GM18520 (cell line): ENCODE measurements around the gene ARNT2.
"Not testable (repeated sequence)": the region's sequence is repeated elsewhere in the genome, so short reads cannot be mapped to it uniquely, and the experiment has no call there.

Experiments used
- ATAC-seq: cut with Tn5 transposase; IDR thresholded peaks from one replicate; pipeline ENCODE4 v1.9.1; 2021; ENCODE audit not compliant: unreplicated experiment

Gene ARNT2

DNA sequence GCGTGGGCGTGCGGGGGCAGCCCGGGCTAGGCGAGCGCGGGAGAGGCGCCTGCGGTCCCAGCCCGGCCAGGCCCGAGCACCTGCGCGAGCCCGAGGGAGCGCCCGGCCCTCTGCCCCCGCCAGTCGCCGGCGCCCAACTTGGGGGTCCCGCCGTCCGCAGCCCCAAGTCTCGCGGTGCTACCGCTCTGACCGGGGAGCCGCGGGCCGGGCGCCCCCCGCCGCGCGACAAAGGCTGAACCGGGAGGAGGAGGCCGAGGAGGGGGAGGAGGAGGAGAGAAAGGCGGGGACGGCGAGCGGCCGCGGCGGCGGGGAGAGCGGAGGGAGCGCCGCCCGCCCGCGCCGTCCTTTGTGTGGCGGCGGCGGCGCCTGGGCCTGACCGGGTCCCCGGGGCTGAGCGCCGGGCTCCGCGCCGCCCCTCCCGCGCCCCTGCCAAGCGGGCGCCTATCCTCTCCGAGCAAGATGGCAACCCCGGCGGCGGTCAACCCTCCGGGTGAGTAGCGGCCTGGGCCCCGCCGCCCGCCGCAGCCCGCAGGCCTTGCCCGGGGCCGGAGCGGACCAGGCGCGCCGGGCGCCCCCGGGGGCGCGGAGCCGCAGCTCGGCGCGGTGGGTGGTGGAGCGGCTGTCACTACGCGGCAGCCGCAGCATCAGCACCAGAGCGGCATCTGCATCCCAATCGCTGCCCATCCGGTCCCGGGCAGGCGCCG lies at the start of gene ARNT2:
TSS of gene ARNT2 (plus strand) at position 326 of the 704 bp plus-strand sequence. CDS start at position 460, 134 bp downstream.
- ATAC-seq: no peak

DNA sequence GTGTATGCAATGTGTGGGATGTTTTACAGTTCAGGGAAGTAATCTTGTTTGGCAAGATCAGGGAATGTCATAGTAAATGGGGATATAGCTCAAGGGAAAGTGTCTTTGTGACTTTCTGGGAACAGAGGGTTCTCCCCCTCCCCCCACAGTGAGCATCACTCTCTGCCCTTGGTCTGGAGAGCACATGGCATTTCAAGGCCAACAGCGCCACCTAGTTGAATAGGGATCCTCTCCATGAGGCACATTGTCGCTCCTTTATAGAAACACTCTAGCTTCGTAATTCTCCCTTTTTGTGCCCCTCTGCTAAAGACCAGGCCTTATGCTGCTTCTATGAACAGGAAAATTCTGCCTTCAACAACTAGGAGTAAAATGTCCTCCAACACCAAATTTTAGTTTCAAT lies 37.1 kb upstream of the ARNT2 start:
- ATAC-seq: no peak

DNA sequence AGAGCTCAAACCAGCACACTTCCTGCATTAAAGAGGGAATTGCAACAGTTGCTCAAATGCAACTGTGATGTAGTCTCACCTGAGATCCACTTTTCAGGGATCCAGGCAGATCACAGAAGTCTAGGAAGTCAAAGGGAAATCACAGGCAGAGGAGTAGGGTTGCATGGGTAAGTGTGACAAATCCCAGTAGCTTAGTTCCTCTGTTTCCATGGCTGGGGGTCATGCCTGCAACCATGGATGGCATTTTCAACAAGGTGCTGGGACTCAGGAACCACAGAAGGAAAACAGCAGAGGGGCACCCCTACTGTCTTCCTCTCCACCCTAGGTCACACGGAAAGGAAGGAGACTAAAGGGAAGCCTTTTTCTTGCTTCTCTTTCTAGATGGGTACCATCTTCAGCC lies 36.5 kb upstream of the ARNT2 start:
- no peak for ATAC-seq

DNA sequence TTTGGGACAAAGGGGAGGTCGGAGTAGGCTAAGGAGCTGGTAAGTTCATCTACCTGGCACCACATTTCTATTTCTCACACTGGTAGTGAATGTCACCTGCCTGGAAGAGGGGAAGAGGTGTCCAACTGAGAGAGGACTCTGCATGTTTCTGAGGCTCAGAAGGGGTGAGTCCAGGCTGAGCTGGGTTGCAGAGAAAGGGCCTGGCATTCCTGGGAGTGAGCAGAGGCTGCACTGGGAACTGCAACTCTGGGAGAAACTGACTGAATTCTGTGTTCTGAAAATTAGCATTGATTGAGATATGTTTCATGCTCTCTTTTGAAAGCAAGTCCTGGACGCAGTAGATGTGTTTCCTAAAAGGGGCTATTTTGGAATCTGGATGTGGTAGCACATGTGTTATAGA lies 32.3 kb upstream of the ARNT2 start:
- ATAC-seq: no peak

DNA sequence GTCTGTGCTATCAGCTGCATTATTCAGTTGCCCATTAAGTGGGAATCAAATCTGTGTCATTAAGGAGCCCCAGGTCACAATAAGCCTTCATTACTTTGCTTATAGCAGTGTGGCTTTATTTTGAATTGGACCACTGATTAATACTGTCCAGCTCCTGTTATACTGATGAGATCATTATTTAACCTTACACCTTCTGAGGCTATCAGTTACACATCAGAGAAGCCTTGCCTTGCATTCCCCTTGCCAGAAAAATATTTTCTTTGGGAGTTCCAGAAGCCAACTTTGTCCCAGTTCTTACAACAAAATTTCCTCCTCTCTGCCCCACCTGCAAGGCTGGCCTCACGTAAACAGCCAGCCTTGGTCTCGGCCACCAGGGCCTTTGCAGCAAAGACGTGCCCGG lies 29.7 kb upstream of the ARNT2 start:
- no peak for ATAC-seq

DNA sequence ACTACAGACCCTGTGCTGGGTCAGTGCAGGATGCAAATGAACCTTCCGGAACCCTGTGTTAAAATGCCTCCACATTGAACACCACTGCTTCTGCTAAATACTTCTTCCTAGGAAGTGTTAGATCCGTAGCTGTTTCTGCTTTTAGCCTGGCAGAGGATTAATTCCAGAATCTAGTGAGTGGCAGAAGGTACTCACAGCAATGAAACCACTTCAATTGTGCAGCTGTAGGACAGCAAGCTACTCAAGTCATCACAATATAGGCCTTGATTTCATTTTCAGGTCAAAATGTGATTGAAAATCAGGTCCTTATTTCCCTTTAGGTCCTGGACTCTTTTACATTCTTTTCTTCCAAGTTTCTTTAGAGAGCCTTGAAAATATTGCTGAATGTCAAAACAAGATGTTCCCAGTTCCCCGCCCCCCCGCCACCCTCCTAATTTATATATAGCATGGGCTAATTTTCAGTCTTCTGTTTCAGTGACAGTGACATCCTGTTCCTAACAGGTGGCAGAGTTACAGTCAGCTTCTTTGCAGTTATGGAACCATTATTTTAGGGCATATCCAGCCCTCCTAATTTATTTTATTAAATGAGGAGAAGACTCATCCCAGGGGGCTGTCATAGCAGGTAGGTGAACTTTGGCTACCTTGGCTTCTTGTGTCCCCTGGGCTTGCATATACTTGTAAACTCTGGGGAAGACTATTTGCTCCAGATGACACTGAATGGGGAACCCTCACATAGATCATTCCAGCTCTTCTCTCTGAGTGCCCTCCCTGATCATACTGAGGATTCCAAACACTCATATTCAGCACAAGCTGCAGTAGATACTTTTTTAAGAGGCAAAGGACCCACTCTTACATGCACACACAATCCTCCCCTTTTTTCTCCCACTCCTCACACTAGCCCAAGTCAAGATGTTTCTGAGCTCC lies 28.0 kb upstream of the ARNT2 start:
- no peak for ATAC-seq

DNA sequence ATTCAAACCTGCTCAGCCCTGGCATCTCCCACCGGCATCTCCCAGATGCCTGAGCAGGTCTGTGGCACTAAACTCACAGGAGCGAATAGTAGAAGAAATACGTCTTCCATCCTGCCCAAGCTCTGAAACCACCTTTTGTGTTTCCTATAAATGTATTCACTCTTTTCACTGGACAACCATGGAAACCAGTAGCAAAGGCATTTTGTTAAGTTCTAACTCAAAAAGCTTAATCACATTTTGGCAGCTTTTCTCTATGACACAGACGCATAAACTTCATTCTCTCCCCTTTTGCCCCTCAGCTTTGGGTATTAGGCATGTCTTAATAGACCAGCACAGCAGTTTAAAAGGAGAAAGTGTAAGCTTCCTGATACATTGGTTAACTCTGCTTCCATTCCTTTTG lies 24.5 kb upstream of the ARNT2 start:
- ATAC-seq: no peak

DNA sequence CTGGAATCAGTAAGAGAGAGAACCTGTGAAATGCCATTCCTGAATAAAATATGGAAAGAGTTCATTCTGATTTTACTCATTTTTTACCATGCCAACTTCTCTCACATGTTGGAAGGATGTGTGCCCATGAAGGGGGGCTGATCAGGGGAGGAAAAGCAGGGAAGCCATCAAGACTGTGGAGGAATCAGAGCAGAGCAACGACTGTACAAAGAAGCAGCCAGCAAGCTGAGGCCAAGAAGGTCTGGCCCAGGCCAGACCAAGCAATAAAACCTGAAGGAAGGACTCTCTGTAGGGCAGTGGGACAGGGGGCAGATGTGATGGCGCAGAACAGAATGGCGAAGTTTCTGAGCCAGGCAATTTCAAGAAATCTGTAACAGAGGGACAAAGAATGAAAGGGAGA lies 24.0 kb upstream of the ARNT2 start:
- no peak for ATAC-seq

DNA sequence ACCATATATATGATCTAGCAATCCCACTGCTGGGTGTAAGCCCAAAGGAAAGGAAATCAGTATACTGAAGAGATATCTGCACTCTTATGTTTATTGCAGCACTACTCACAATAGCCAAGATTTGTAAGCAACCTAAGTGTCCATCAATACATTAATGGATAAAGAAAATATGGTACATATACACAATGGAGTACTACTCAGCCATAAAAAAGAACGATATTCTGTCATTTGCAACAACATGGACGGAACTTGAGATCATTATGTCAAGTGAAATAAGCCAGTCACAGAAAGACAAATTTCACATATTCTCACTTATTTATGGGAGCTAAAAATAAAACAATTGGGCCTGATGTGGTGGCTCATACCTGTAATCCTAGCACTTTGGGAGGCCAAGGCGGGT lies 21.9 kb upstream of the ARNT2 start:
- ATAC-seq: no peak

DNA sequence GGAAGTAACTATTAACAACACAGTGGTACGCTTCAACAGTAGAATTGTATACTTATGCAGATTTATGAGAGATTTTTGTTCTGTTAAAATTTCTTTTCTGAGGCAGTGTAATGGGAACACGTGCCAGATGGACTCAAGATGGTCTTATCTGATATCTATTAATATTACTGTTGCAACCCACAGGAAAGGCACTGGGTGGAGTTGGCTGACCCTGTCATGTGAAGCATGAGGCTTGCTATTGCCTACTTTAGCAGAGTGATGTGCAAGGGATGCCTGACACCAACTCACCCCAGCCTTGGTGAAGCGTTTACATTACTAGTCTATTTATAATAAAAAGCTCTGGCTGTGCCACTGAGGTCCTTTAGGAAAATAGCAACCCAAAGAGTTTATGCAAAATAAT lies 19.8 kb upstream of the ARNT2 start:
- no peak for ATAC-seq

DNA sequence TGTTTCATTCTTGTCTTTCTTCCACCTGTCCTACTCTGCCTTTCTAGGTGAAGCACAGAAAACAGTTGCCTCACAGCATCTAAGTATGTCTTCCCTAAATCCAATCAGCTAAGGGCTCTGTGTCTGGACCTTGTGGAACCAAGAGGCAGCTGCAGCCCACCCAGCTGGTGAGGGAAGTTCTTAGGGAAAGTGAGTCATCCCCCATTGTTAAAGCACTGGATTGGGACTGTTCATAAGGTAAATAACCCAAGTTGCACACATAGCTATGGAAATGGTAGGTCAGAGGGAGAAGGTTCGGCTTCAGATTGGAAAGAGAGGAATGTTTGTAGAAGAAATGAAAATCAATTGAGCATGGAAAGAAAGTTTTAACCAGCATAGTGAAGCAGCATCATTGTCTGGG lies 18.0 kb upstream of the ARNT2 start:
- no peak for ATAC-seq

DNA sequence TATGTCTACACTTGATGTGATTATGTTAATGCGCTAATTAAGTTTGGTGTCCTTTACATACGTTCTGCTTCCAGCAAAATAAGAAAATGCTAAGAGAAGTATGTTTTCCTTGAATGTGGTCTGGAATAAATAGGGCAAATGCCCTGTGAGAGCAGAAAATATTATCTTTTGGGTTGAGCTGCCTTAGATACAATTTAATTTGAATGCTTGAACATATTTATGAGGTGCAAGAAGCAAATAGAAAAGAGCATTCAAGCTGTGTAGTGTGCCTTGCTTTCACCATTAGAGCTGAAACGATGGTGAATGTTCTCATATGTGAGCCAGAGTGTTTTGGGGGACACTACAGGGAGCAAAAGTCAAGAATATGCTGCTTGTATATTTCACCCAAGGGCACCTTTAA lies 15.9 kb upstream of the ARNT2 start:
- no peak for ATAC-seq

DNA sequence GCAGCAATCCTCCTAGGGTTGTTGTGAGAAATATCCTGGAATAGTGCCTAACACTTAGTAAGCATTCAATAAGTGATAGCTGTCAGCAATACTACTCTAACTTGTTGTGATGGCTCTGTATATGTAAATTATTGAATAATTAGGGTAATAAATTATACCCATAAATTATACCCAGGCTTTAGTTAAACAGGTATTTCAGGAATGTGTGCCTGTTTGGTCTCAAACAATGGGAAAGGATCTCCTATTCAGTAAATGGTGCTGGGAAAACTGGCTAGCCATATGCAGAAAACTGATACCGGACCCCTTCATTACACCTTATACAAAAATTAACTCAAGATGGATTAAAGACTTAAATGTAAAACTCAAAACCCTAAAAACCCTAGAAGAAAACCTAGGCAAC lies 14.8 kb upstream of the ARNT2 start:
- ATAC-seq: no peak

DNA sequence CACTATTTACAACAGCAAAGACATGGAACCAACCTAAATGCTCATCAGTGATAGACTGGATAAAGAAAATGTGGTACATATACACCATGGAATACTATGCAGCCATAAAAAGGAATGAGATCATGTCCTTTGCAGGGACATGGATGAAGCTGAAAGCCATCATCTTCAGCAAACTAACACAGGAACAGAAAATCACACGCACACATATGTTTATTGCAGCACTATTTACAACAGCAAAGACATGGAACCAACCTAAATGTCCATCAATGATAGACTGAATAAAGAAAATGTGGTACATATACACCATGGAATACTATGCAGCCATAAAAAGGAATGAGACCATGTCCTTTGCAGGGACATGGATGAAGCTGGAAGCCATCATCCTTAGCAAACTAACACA lies 13.2 kb upstream of the ARNT2 start:
- ATAC-seq: not testable (repeated sequence)

DNA sequence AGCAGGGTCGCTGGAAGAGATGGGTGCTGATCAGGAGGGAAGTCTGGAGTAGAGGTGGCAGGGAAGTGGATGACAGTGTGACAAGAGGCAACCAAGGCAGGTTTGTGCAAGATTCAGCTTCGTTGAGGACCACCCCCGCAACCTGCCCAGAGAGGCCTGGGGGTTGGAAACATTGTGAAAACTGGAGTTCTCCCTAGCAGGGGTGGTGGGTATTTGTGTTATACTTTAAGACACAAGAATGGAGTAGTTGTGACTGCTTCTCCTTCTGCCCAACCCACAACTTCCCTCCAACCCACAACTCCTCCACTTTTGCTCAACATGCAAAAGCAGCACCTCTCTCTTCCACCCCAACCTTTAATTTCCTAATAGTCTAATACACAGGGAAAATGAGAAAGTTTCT lies 8.6 kb upstream of the ARNT2 start:
- ATAC-seq: no peak

DNA sequence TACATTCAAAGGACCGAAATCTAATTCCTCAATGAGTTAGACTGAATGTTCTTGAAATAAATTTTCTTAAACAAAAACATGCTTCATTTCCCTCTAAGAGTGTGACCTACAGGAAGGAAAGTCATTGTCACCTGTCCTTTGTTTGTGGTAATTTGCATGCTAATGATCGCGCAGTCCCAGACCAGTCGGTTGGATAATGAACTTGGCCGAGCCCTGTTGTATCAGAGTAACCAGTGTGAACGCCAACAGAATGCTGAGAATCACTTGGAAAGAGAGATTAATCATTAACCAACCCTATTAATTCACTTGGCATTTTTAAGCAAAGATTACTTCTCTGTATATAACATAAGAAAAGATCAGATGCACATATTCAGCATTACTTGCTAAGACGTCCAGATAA lies 8.1 kb upstream of the ARNT2 start:
- no peak for ATAC-seq

DNA sequence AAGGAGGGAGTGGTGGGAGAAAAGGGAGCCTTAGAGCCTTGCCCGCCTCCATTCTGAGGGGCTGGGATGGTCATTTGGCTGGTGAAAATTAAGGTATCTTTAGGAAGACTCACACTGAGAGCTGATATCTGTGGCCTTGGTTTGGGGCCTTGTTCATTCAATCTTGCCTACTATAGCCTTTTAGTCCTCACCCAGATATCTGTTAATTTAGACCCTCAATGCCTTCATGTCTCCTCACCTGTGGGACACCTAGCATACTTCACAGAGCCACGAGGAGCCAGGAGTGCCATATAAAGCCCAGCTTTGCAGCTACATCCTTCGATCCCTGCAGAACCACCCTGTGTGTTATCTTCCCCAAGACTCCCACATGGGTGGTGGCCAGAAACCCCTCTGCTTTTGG lies 4.7 kb upstream of the ARNT2 start:
- ATAC-seq: no peak

DNA sequence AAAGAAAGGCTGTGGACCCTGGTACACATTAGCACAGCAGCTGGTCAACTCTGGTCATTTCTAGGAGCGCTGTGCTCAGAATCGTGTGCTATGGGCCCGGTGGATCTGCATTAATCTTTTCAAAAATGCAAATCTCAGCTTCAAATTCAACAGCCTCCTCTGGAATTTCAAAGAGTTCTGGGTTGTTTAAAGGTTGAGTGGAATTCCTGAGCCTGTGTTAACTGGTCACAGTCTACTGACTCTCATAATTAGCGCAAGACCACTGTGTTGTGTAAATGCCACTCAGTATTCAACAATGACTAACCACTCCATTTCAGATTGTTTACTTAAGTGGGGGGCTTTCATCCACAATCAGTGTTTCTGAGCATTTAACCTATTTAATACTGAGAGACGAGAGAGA lies 2.7 kb upstream of the ARNT2 start:
- no peak for ATAC-seq

DNA sequence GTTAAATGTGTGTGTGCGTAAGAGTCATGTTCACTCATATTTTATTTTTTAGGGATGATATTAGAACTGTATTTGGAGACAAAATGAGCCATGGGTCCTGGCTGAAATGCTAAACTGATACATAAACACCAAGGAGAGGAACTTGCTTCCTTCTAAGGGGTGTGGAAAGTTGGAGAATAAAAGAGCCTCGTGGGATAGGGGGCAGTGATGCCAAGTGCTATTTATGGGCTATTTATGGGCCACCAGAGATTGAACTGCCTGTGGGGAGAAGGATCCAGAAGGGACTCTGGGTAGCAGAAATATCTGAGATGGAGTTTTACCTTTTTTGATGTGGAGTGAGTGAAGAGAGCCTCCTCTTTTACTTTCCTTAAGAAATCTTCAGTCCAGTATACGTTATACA lies 1.8 kb upstream of the ARNT2 start:
- ATAC-seq: no peak

DNA sequence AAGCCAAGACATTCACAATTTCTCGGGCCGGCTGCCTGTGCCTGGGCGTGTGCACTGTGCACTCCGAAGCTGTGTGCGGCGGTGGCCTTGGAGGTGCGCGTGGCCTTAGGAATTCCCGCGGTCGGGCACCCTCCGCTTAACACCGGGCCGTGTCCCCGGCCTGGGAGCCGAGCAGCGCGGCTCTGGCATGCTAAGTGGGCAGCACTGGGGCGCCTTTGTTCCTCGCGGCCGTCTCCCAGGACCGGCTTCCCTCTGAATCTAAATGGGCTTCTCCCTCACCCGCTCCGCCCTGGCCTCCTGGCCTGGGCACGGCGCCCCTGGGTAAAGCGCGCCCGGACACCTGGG lies 498 bp upstream of the ARNT2 start:
- no peak for ATAC-seq

DNA sequence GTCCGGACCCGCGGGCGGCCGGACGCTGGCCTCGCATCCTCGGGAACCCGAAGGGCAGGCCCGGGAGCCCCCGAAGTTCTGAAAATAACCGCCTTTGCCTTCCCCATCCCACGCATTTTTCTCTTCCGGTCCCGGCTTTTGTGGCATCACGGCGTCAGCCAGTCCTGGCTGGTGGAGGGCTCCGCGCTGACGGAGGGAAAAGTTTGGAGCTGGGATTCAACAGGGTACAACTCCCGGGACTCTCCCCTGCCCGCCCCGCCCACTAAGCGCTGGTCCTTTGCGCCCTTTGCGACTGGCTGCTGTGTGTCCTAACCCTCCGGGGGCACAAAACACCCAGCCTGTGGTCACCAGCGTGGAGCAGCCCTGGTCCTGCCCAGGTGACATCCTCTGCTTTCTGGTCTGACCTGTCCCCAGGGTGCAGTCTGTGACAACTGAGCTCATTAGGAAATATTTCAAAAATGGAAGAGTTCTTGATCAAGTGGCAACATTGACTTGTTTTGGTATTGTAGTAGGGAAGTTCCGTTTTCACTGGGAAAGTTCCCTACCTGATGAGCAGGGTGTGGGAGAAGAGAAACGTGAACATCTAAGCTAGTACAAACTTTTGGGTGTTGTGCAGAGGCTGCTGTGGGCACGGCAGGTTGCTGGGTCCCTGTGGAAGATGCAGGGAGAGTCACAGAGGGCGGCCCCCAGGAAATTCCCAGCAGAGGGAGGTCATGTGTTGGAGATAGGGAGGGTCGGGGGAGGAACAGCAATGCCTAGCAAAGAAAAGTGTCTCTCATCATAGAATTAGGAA lies 775 bp downstream of the ARNT2 start:
- no peak for ATAC-seq

DNA sequence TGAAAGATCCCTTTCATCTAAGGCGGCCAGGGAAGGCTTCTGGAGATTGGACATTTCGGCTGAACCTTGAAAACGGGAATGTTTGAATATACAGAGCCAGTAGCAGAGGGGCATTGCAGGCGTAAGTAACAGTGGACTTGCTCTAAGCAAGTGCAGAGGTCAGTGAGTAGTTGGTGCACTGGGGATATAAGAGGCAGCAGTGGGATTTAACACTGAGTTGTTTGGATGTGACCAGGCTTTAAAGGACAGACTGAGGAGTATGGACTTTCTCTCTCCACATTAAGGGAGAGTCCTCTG lies 1.3 kb downstream of the ARNT2 start:
- ATAC-seq: no peak
